ENCODE results near the gene SMYD3. TPM values are rescaled to one million over a fixed set of nuclear protein-coding genes. Genes with fewer than 3 reads are reported as not detected.

Gene SMYD3
- total and polyA plus RNA-seq, 10 of the 15 experiments (the other 5 are each of a cell fraction or from before 2014, with no cell fraction given), result 18.3 to 54.0 (median 24.8) TPM

GRCh38 chr1:245760301-245760700 is 746.8 kb downstream of the SMYD3 start:
- Histone ChIP-seq H4K20me1 (ENCODE audit: control insufficient read depth, insufficient read depth) (no peaks in the 10 kb centered on the region), H3K36me3 (ENCODE audit: control insufficient read depth in 2 of 2, insufficient read depth in 2 of 2, low read length in 1 of 2) (no peaks in the 10 kb centered on the region; a peak in 1 of 4 replicates), H3K4me3 (no peak overlapping the region), H3K27me3 (replicated peaks in 1 of 2; ENCODE audit: control insufficient read depth in 2 of 2, insufficient read depth in 2 of 2, low read length in 1 of 2) (no peaks in the 10 kb centered on the region), H3K9ac (ENCODE audit: control insufficient read depth, insufficient read depth, low read length) (no peak overlapping the region), H3K9me3 (replicated peaks; ENCODE audit: control insufficient read depth, insufficient read depth, low read length) (no peaks in the 10 kb centered on the region), H3K79me2 (ENCODE audit: control insufficient read depth, insufficient read depth, low read length) (no peaks in the 10 kb centered on the region), H3K4me1 (ENCODE audit: control insufficient read depth, insufficient read depth, low read length) (no peaks in the 10 kb centered on the region), H3K27ac (ENCODE audit: control insufficient read depth, insufficient read depth) (no peak overlapping the region), H3K4me2 (ENCODE audit: control insufficient read depth, insufficient read depth) (no peak overlapping the region), H2AFZ (ENCODE audit: control insufficient read depth, low read depth, low read length) (no peak overlapping the region)
- ChIA-PET CTCF (interaction anchor here (0.6 kb wide), 1 partner anchor 10 kb away, joined by 4 read pairs; no protein-coding TSS in a partner anchor), POLR2A (interaction anchor here (0.5 kb wide), 1 partner anchor 606 kb away, joined by 3 read pairs; no protein-coding TSS in a partner anchor), RAD21 (ENCODE audit: unreplicated experiment) (no interaction called here), SMC1A (ENCODE audit: uncharacterized antibody, unreplicated experiment) (interaction anchor here (1.0 kb wide), 2 partner anchors 8 to 16 kb away, joined by 3 read pairs; no protein-coding TSS in a partner anchor)
- DNase-seq (ENCODE audit: low read depth, low spot score), result no peak
- ATAC-seq, result no peak
- no peak for FAIRE-seq
- 93% methylated on average over 4 of the region's 4 CpGs for WGBS (ENCODE audit: insufficient coverage, insufficient replicate concordance, low lambda C conversion rate, missing lambda C conversion rate)
- no TSS peak for BruUV-seq (replicated peaks)
- in situ Hi-C loops (cut with MboI), result no loop called here
- TF ChIP-seq RAD21 (IDR thresholded peaks at IDR 0.05; ENCODE audit: insufficient read depth, low read depth, low read length) (no peak), CREM (IDR thresholded peaks at IDR 0.05; ENCODE audit: low read depth) (no peak), USF2 (IDR thresholded peaks at IDR 0.05; ENCODE audit: borderline replicate concordance, low read depth, low read length) (no peak), IKZF1 (conservative IDR thresholded peaks at IDR 0.05) (no peak), NR2C2 (IDR thresholded peaks at IDR 0.05; ENCODE audit: borderline replicate concordance, control insufficient read depth, insufficient read length, low read depth) (no peak), SREBF1 (IDR thresholded peaks at IDR 0.05; ENCODE audit: low read length) (no peak), PAX5 (IDR thresholded peaks at IDR 0.05; ENCODE audit: borderline replicate concordance, low read depth, low read length) (no peak), MEF2A (IDR thresholded peaks at IDR 0.05; ENCODE audit: insufficient read depth, low read depth, low read length) (no peak), RCOR1 (conservative IDR thresholded peaks at IDR 0.05; ENCODE audit: low read depth, low read length) (no peak), YBX1 (IDR thresholded peaks at IDR 0.05) (no peak), NR2C1 (IDR thresholded peaks at IDR 0.05) (no peak), SMAD5 (IDR thresholded peaks at IDR 0.05; ENCODE audit: low read depth) (no peak), MYB (IDR thresholded peaks at IDR 0.05; ENCODE audit: borderline replicate concordance, low read depth, low read length) (no peak), RFX5 (IDR thresholded peaks at IDR 0.05; ENCODE audit: low read depth, low read length) (no peak), TAF1 (IDR thresholded peaks at IDR 0.05; ENCODE audit: borderline replicate concordance, low read depth, low read length) (no peak), ZNF384 (IDR thresholded peaks at IDR 0.05; ENCODE audit: borderline replicate concordance, low read depth, low read length) (no peak), ASH2L (IDR thresholded peaks at IDR 0.05; ENCODE audit: borderline replicate concordance, low read depth) (no peak)
- intact Hi-C loops (cut with micrococcal nuclease; ENCODE audit: unreplicated experiment), result no loop called here
